Stimulated activated CD4-positive, alpha-beta T cell treated with anti-CD3 and anti-CD28 coated beads, Interleukin-15, amount 100 ng/mL, for 48 hours (primary cell): ENCODE results near the gene MCRS1.
"Not testable (repeated sequence)": the region's sequence is repeated elsewhere in the genome, so short reads cannot be mapped to it uniquely, and the experiment has no call there.

Experiments
- DNase-seq, 2 donors: peaks; one replicate each; pipeline ENCODE4 v3.0.0-alpha.2; 2020; ENCODE audit warnings: low read depth in 2 of 2

Gene MCRS1, protein sequence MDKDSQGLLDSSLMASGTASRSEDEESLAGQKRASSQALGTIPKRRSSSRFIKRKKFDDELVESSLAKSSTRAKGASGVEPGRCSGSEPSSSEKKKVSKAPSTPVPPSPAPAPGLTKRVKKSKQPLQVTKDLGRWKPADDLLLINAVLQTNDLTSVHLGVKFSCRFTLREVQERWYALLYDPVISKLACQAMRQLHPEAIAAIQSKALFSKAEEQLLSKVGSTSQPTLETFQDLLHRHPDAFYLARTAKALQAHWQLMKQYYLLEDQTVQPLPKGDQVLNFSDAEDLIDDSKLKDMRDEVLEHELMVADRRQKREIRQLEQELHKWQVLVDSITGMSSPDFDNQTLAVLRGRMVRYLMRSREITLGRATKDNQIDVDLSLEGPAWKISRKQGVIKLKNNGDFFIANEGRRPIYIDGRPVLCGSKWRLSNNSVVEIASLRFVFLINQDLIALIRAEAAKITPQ

DNA sequence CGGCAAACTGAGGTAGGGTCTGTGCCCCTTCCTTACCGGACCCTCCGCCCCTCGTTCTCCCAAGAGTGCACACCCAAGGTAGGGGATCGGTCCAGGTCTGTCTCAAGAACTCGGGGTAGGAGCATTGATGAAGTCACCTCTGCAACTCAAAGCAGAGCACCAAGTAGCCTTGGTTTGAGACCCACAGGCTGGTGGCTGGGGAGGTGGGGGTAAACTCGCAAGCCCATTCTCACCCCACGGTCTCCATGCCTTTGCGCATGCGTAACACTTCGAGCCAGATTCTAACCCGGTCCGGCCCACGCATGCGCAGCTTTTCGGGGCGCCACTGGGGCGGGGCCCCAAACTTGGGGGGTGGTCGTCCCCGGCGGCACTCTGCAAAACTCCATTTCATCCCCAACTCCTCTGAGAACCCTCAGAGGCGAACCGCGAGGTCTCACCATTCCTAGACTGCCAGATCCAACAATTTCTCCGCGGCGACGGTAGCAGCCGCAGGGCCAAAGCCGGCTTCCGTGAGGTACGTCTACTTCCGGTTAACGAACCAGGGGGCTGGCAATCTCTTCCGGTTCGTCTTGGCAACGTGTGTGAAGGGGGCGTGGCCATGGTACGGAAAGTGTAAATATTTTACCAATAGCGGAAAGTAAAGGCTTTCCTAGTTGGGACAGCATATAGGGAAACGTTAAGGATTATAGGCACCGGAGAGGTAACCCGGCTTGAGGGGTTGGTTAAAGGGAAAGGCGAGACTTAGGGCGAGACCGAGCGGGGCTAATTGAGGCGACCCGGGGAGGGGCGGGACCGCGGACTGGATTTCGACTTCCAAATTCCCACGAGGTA, at the start of gene MCRS1:
Gene MCRS1, minus strand, starts transcription at position 532 of the 831 bp plus-strand sequence. CDS start 1,411 bp downstream, outside the sequence.
- DNase-seq: peak; percentile 80 to 81

DNA sequence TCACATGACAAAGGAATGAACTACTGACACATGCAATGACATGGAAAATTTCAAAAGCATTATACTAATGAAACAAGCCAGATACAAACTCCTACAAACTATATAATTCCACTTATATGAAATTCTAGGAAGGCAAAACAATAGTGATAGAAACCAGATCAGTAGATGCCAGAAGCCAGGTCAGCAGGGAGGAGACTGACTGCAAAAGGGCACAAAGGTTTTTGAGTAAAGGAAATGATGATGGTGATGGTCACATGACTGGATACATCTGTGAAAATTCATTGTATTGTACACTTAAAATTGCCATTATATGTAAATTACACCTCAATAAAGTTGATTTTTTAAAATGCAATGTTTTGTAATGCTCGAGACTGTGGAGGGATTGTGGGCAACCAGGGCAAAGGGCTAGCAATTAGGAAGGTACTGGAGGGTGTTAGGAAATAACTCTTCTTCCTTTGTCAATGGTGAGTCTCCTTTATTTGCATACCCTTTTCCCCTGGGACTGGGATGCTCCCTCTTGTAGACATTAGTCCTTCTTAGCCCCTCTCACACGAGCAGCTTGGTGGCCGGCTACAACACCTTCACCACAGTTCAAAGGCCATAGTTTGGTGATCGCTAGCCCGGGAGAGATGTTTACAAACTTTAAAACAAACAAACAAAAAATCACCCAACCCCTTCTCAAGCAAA, 48.7 kb upstream of the MCRS1 start:
- no peak for DNase-seq

DNA sequence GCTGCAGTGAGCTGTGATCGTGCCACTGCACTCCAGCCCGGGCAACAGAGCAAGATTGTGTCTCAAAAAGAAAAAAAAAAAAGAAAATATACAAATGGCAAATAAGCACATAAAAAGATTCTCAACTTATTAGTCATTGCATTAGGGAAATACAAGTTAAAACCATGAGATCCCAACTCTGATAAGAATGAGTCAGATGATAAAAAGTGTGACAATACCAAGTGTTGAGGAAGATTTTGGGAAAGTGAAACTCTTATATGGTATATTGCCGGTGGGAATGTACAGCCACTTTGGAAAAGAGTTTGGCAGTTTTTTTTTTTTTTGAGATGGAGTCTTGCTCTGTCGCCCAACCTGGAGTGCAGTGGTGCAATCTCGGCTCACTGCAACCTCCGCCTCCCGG, 47.8 kb upstream of the MCRS1 start:
- no peak for DNase-seq

DNA sequence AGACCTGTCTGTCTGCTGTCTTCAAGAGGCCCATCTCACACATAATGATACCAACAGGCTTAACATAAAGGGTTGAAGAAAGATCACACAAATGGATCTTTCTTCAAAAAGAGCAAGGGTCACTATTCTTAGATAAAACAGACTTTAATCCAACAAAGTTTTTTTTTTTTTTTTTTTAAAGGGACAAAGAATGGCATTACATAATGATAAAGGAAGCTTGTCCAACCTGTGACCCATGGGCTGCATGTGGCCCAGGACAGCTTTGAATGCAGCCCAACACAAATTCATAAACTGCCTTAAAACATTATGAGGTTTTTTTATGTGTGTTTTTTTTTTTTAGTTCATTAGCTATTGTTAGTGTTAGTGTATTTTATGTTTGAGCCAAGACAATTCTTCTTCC, 44.3 kb upstream of the MCRS1 start:
- DNase-seq: no peak

DNA sequence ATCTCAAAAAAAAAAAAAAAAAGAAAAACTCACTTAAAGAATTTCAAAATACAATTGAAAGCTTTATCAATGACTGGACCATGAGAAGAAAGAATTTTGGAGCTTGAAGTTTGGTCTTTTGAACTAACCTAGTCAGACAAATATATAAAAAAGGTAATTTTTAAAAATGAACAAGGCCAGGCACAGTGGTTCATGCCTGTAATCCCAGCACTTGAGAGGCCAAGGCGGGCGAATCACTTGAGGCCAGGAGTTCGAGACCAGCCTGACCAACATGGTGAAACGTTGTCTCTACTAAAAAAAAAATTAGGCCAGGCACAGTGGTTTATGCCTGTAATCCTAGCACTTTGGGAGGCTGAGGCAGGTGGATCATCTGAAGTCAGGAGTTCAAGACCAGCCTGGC, 42.8 kb upstream of the MCRS1 start:
- DNase-seq: not testable (repeated sequence)

DNA sequence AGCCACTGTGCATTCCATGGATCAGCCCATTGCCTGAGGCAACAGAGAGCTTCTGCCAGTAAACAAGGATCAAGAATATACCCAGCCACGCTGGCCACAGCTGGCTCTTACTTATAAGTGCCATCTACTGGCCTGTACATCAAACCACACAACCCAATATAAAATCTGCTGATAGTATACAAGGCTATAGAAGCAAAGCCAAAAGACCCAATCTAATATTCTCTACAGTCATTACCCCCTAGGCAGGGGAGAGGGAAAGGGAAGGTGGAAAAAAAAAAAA, 41.9 kb upstream of the MCRS1 start:
- DNase-seq: no peak

DNA sequence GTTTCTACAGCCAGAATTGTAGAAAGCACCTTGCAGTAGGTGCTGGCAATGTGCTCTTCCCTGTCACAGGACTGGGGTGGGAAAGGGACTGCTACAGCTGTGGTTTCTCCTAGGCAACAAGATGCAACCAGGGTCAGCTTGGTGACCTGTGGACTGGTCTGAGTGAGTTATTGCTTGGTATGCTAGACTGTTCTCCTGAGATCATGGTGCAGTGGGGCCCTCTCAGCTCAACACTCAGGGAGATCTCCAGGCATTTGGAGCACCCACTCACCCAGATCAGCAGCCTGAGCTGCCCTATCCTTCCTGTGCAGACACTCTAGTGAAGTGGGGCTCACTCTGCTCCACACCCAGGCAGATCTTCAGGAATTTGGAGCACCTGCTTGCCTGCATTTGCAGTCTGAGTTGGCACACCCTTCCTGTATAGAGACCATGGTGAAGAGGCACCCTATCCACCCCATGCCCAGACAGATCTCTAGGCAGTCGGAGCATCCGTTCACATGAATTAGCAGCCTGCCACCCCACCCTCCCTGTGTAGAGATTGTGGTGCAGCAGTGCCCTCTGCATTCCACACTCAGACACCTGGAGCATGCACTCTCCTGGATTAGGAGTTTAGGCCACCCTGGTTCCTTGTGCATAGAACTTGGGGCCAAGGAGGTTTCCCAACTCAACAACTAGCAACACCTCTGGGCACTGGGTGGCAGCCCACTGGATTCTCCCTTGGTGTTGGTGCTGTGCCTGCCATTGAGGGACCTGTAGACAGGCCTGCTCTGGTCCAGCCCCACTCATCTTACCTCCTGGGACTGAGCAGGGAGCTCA, 41.3 kb upstream of the MCRS1 start:
- no peak for DNase-seq

DNA sequence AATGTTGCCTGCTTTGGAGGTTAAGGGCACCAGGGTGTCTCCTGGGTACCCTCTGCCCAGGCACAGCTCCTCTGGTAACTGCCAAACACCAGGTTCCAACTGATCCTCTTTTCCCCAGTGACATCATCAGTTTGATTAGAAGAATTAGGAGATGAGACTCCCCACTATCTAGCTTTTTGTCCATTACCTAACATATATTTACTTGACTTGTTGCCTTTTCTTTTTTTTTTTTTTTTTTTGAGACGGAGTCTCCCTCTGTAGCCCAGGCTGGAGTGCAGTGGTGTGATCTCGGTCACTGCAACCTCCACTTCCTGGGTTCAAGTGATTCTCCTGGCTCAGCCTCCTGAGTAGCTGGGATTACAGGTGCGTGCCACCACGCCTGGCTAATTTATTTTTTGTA, 37.6 kb upstream of the MCRS1 start, which contains the start of gene FAM186B:
Gene FAM186B, minus strand, starts transcription at position 101 of the 400 bp plus-strand sequence. CDS start 162 bp downstream, outside the sequence.
- DNase-seq: not testable (repeated sequence)

DNA sequence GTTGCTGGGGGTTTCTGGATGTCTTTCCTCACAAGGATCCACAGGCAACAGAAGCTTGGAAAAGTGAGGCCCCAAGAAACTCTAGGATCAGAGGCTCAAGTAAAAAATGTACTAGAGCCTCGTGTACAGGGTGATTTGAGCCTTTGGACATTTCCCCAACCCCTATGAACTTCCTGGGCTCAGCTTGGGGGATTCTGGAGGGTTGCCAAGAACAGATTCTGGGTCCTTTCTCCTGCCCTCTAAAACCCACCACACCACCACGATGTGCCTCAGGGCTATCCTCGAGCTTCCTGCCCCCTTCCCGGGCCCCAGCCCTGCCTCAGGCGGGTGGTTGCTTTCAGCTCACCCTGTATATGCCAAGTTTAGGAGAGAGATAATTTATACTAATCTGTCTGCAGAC, 36.9 kb upstream of the MCRS1 start:
- no peak for DNase-seq

DNA sequence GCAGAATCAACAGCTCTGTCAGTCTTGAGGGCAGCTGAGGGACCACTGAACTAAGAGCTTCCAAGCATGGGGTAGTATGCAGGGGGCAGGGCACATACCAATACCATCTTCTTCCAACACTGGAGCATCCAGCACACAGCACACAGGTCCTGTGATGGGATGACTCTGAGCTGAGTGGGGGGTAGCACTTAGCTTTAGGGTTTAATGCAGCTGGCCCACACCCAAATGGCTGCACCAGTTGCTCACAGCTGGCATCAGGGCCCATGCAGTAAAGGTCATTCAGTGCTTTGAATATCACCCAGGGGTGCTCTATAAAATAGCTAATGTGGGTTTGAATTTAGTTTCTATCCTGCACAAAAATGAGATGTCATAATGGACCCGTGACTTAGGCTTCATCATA, 35.8 kb upstream of the MCRS1 start:
- no peak for DNase-seq

DNA sequence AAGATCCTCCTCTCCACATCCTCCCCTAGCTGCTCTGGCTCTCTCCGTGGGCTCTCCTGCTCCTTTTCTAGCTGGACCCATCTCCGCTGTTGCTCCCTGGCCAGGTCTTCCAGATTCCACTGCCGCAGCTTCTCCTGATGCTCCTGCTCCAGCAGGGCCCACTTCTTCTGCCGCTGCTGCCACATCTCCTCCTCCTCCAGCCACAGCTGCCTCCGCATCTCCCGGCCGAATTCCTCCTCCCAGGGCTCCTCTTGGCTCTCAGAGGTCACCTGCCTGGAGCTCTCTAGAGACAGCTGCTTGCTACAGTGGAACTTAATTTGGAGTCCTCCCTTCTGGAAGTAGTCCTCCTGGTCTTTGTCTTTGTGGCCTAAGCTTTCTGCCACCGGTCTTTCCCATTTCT, 32.0 kb upstream of the MCRS1 start:
- no peak for DNase-seq

DNA sequence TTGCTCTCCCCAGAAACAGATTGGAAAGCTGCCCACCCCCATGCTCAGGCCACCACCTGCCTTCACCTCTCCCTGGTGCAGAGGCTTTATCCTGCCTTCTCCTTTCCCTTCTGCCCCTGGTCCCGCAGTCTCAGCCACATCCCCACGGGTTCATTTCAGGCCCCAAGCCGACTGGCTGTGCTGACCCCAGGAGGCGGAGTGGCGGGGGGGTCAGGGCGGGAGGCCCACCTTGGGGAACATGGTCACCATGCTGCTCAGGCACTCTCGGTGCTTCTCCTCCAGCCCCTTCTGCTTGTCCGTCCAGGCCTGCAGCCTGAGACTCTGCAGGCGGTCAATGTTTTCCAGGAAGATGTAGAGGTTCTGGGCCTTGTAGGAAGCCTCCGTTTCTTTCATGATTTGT, 30.6 kb upstream of the MCRS1 start:
- DNase-seq: no peak

DNA sequence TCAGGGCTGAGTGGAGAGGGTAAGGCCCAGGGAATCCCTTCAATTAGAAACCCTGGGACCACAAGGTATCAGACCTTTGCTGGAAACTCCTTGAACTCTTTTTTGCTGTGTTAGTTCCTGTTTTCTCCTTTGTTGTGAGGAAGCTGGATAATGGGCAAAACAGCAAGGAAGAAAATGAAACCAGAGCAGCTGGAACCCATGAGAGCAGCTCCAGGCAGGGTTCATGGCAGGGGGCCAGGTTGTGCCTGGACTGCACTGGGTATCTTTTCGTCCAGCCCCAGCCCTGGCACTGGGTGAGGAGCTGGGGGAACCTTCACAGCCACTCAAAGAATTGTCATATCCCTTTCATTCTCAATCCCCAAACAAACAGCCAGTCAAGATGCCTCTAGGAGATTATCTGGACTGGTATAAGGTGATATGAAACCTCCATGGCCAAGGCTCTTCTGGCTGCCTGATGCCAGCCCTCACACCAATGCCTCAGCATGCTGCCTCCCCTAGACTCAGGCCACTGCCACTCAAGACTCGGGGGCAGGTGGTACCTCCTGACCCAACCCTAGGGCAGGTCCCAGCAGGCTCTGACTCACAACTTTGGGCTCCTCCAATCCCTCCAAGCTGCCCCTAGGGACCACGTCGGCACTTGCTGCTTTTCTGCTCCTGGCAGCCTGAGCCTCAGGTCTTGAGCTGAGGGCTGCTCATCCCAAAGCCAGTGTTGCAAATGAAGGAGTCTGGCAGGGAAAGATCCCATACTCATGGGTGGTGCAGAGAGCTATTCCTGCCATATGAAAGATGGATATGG, 21.0 kb upstream of the MCRS1 start:
- DNase-seq: no peak

DNA sequence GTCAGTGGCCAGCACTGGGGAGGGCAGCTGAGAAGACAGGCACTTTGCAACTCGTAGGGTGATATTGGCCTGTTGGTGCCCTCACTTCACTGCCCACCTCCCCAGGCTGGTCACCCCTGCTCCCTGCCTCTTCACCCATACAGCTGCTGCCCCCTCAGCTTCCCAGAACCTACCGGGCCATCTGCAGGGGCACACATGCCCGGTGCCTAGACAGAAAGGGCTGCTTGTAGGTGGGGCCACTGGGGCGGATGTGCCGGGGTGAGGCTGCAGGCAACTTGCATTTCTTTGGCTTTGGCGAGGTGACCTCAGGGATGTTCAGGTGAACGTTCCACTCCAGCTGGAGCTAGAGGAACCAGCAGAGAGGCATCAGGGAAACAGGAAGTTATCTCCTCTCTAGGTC, 20.3 kb upstream of the MCRS1 start:
- no peak for DNase-seq

DNA sequence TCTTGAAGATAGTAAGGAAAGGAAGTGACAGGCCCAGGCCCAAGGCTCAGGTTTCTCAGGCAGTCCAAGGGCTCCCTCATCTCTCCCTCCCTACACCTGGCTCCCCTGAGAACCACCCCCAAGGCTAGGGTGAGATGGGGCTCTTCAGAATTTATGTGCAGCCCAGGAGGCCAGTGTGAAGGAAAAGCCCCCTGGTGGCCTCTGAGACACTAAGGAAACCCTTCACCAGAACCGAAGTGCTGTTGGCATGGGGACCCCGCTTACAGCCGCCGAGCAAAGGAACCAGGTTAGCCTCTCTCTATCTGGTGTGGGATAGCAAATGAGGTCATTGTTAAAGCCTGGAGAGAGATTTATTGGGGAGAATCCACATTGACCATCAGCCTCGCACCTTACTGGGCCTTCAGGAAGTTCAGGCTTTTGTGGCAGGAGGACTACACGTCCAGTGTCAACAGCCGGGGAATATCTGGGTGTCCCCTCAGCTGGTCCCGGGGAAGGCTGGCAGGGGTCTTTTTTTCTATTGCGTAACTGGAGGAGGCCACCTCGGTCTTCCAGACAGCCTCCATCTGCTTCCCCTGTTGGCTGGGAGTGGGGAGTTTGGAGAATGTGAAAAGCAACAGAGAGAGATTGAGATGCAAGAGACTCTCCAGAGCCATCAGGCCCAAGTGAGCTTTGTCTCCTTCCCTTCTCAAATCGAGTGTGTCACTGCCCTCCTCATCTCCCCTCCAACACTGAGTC, 19.4 kb upstream of the MCRS1 start:
- DNase-seq: no peak

DNA sequence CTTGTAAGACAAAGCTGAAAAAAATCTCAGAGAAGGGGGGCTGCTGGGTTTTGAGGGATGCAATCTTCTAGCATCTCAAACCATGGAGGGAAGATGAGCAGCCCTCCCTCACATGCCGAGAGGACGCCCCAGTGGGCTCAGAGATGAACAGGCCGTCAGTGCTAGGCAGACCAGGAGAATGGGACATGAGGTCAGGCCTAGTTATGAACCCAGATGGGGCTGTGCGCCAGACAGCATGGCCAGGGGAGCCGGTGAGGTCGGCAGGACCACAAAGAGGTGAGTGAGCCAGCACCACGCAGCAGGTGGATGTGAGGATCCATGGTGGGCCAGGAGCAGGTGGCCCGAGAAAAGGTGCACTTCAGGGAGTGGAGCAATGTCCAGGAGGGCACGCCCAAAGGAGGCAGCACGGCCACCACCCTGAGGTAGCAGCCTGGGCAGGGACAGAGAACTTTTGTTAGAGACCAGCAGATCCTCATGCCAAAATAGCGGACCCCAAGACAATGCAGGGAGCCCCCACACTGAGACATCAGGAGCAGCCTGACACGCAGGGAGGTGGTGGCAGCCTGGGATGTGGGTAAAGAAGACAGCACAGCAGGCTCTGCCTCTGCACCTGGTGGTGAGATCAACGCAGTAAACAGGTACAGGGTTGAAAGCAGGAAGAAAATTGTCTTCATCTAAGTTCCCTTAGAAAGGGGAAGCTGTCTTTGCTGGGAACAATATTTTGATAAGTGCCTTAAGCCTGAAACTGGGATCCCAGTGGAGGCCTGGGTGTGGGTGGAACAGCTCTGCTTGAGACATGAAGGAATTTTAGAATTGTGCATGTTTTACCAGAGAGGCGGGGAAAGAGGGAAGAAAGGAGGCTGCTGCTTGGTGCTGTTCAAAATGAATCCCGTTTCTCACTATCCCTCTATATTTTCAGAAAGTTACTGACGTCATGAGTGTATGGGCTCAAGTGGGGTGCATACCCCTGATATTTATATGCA, 17.8 kb upstream of the MCRS1 start:
- DNase-seq: no peak

DNA sequence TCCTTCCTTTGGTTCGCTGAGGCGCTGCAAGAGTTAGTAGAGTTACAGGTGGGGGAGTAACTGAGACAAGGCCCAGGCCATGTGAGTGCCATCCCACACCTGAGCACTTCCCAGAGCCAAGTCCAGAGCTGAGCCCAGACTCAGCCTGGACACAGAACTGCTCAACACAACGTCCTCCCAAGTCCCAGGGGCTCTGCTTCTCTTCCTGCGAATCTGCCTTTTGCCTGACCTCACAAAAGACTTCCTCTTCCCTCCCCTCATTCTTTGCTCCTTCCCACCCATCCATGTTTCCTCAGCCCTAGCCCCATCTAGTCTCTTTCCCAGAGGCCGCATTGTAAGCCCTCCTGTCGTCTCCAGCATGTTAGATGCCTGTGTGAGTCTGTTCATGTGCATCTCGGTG, 16.6 kb upstream of the MCRS1 start:
- DNase-seq: no peak

DNA sequence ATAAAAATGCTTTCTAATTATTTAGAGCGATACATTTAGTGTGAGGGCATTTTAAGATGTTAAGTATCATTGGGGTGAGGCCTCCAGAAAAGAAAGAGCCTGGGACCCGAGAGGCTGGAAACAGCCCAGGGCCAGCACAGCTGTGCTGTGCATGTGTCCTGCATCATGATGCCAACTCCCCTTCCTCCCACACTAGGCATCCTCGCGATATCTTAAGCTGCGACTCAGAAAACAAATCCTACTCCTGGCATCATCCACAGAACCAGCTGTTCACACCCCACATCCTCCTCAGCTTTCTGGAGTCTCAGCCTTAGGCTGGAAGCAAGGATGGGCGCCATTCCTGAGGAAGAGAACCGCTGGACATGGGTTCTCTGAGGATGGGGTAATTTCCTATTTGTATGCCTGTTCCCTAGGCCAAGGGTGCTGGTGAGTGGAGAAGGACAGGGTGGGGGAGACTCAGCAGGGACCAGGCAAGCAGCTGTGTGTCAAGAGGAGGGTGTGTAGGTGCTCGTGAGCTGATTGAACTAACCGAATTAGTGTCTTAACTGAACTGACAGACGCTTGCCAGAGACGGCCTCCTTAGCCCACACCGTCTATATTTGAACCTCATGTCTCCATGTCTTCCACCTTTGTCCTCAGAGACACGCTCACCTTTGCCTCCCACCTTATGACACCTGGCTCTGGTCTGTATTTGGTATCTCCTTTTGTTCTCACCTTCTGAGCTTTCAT, 15.6 kb upstream of the MCRS1 start:
- DNase-seq: no peak
